Femur (tissue), 1 donor: ENCODE results near the gene NFKBIL1.
"Not testable (repeated sequence)": the region's sequence is repeated elsewhere in the genome, so short reads cannot be mapped to it uniquely, and the experiment has no call there.

Source experiments
- DNase-seq: peaks from one replicate; pipeline ENCODE4 v3.0.0-alpha.2; 2017

Gene NFKBIL1

GRCh38 chr6:31582230-31582643 is 34.8 kb downstream of the NFKBIL1 start, which contains the start of gene LTB:
Gene LTB (minus strand): TSS chr6:31582424. CDS start chr6:31582417, 7 bp downstream.
- DNase-seq, result no peak

- DNase-seq, result no peak
These were observed 38.1 kb downstream of the NFKBIL1 start for GRCh38 chr6:31585491-31585890.

GRCh38 chr6:31586008-31586407 is 38.6 kb downstream of the NFKBIL1 start, which contains the start of gene LST1:
Gene LST1 (plus strand): TSS chr6:31586277. CDS start chr6:31587300, 1,023 bp downstream.
- no peak for DNase-seq

GRCh38 chr6:31586599-31587281 is 39.3 kb downstream of the NFKBIL1 start:
- DNase-seq, result peak; percentile 48

- DNase-seq, result no peak
These were observed 40.7 kb downstream of the NFKBIL1 start for GRCh38 chr6:31587791-31588777.

GRCh38 chr6:31588871-31589650 is 41.7 kb downstream of the NFKBIL1 start:
- DNase-seq, result no peak

- DNase-seq, result not testable (repeated sequence)
These were observed 43.3 kb downstream of the NFKBIL1 start for GRCh38 chr6:31590691-31591090.

GRCh38 chr6:31592396-31592771 is 45.0 kb downstream of the NFKBIL1 start:
- no peak for DNase-seq

- DNase-seq, result no peak
These were observed 49.6 kb downstream of the NFKBIL1 start for GRCh38 chr6:31597006-31597405.

GRCh38 chr6:31607317-31607716 is 59.9 kb downstream of the NFKBIL1 start:
- DNase-seq, result no peak
